ENCODE measurements around the gene MAST4.

GRCh38 chr5:66880401-66880800 lies 284.2 kb downstream of the MAST4 start:
- no peak for TF ChIP-seq POLR2A (IDR thresholded peaks at IDR 0.05; ENCODE audit: low read depth, low read length)
- no peak for TF ChIP-seq TAF1 (IDR thresholded peaks at IDR 0.05; ENCODE audit: borderline replicate concordance, low read depth, low read length)
- no peak for TF ChIP-seq POLR2AphosphoS5 (IDR thresholded peaks at IDR 0.05; ENCODE audit: low read depth, low read length)

Measured in GM12892 (cell line).